HG02970 (cell line): ENCODE measurements around the gene C11orf42.
"Not testable (repeated sequence)": the region's sequence is repeated elsewhere in the genome, so short reads cannot be mapped to it uniquely, and the experiment has no call there.

Source experiments
- ATAC-seq: cut with Tn5 transposase; IDR thresholded peaks from one replicate; pipeline ENCODE4 v1.9.1; 2021; ENCODE audit warnings: mild to moderate bottlenecking, moderate library complexity, moderate number of reproducible peaks; ENCODE audit not compliant: unreplicated experiment, low FRiP score

The C11orf42 gene

DNA sequence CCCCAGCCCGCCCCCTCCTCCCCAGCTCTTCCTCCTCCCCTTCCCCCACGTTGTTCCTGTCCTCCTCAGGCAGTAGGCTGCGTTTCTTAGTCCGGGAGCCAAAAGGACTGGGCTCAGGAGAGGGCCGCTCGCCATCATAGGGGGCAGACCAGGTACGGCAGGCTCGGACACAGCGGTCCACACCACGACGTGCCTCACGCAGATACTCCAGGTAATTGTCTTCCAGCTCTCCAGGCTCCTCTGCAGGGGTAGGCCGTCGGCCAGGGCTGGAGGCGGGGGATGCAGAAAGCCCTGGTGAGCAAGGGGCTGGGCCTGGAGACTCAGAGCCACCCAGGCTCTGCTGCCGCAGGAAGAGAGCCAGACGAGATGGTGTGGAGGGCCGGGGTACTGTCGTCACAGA lies 12.4 kb downstream of the C11orf42 start:
- ATAC-seq, result no peak

DNA sequence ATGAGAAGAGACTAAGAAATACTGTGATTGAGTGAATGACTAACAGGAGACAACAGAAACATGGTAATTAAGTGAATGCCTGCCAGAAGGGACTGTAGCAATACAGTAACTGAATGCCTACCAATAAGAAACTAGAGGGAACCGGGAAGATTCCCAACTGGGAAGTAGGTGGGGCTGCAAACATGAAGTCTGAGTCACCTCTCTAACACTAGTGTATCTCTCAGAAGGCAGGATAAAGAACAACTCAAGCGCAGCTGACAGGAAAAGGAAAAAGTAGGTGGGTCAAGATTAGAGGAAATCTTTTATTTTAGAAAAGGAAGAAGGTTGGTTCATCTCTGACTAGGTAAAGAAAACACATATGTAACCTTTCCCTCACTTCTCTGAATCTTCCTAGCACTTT lies 14.0 kb downstream of the C11orf42 start:
- no peak for ATAC-seq

GRCh38 chr11:6223854-6224253 lies 18.5 kb downstream of the C11orf42 start:
- no peak for ATAC-seq

GRCh38 chr11:6224421-6224820 lies 19.1 kb downstream of the C11orf42 start:
- no peak for ATAC-seq

GRCh38 chr11:6225024-6225423 lies 19.7 kb downstream of the C11orf42 start:
- no peak for ATAC-seq

GRCh38 chr11:6225896-6226295 lies 20.5 kb downstream of the C11orf42 start:
- ATAC-seq, result no peak

GRCh38 chr11:6228520-6228919 lies 23.2 kb downstream of the C11orf42 start:
- no peak for ATAC-seq

DNA sequence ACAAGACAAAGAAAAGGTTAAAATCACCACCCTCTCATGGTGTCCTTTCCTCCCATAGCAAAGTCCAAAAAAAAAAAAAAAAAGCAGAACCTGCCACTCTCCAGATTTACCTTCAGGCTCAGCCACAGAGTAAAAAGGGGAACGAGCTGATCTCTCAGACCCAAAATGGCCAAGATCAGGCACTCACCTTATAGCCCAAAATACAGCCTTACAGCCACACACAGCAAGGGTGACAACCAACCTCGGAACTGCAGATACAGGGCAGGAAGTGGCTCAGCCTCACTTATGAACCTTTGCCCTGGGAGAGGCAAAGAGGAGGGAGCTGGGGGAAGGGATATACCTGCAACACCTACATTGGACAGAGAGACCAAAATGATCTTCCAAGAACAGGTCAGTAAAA lies 24.6 kb downstream of the C11orf42 start:
- no peak for ATAC-seq

GRCh38 chr11:6232899-6233298 lies 27.5 kb downstream of the C11orf42 start:
- ATAC-seq, result no peak

DNA sequence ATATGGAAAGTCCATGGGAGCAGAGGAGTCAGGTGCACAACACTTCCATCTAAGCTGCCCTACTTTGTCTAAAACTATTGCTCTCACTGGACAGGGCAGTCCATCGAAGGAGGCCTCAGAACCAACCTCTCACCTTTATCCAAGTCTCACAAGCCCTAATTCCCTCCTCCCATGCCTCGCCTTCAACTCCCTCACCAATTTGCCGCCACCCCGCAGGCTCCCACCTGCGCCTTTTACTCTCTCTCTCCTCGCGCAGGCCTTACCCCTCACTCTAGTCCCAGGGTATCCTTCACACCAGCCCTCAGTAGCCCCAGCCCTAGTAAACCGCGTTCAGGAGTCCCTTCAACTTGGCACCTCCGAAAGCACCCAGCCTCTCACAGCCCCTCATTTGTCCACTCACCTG lies 28.6 kb downstream of the C11orf42 start:
- ATAC-seq, result no peak

GRCh38 chr11:6234387-6235107 lies 29.2 kb downstream of the C11orf42 start, which contains the start of gene FHIP1B:
Gene FHIP1B, minus strand, starts transcription at chr11:6234636. Its CDS starts 10,120 bp downstream, at chr11:6224516.
- peak; percentile 98 for ATAC-seq

DNA sequence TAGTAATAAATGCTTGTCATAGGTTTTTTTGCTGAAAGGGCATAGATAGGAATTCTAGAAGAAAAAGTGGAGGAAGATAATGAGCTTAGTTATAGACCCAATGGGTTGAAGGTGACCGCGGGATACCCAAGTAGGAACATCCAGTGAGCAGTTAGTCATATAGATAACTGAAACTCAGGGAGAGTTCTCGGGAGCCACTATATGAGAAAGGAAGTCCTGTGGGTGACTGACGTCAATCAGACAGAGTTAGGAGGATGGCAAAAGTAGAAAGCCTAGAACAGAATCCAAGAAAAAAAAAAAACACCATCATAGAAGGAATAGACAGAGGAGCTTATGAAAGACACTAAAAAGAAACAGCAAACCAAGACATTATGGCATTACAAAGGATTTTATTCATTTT lies 31.9 kb downstream of the C11orf42 start:
- ATAC-seq, result no peak

- no peak for ATAC-seq
Observed at GRCh38 chr11:6237761-6238302, 32.5 kb downstream of the C11orf42 start.

DNA sequence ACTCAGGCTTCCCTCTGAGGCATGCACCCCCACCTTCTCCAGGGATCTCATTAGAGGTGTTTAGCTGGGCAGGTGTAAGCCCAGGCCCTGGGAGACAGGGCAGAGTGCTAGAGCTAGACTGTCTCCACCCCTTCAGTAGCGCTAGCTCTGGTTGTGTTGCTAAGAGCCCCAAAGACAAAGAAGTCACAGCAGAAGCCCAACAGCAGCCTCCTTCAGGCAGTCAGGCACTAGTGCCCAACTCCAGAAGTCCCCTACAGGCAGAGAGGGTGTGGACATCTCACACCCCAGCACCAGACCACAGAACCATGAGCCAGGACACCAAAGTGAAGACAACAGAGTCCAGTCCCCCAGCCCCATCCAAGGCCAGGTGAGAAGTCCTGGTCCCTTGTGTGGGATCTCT lies 33.5 kb downstream of the C11orf42 start, which contains the start of gene CNGA4:
Gene CNGA4, plus strand, starts transcription at position 188 of the 400 bp plus-strand sequence. Its CDS starts 118 bp downstream, at position 306.
- ATAC-seq, result no peak

DNA sequence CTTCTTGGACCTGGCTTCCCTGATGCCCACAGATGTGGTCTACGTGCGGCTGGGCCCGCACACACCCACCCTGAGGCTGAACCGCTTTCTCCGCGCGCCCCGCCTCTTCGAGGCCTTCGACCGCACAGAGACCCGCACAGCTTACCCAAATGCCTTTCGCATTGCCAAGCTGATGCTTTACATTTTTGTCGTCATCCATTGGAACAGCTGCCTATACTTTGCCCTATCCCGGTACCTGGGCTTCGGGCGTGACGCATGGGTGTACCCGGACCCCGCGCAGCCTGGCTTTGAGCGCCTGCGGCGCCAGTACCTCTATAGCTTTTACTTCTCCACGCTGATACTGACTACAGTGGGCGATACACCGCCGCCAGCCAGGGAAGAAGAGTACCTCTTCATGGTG lies 34.8 kb downstream of the C11orf42 start:
- no peak for ATAC-seq

GRCh38 chr11:6240781-6241180 lies 35.4 kb downstream of the C11orf42 start:
- ATAC-seq, result no peak

DNA sequence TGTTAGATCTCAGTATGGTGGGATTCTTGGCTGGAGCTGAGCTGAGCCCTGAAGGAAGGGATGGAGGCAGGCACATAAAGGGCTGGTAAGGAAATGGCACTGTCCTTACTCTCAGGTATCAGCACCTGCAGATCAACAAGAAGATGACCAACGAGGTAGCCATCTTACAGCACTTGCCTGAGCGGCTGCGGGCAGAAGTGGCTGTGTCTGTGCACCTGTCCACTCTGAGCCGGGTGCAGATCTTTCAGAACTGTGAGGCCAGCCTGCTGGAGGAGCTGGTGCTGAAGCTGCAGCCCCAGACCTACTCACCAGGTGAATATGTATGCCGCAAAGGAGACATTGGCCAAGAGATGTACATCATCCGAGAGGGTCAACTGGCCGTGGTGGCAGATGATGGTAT lies 36.0 kb downstream of the C11orf42 start:
- no peak for ATAC-seq

GRCh38 chr11:6245536-6245935 lies 40.2 kb downstream of the C11orf42 start:
- ATAC-seq, result no peak

DNA sequence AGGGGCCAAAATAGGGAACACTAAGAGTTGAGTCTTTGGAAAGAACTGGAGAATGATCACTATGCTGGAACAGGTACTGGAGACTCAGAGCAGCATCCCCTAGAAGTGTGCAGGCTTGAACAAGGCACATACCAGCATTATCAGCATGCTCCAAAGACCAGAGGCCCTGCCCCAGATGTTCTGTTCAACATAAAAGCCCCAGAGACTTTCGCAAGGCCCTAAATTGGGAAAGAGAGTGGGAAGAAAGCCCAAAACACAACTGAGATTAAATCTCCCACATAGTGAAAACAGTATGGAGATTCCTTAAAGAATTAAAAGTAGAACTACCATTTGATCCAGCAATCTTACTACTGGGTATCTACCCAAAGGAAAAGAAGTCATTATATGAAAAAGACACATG lies 42.9 kb downstream of the C11orf42 start:
- ATAC-seq, result no peak

DNA sequence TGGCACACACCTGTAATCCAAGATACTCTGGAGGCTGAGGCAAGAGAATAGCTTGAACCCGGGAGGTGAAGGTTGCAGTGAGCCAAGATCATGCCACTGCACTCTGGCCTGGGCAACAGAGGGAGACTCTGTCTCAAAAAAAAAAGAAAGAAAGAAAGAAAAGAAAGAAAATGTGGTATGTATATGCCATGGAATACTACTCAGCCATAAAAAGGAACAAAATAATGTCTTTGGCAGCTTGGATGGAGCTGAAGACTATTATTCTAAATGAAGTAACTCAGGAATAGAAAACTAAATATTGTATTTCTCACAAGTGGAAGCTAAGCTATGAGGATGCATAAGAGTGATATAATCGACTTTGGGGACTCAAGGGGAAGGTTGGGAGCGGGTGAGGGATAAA lies 43.5 kb downstream of the C11orf42 start:
- not testable (repeated sequence) for ATAC-seq

DNA sequence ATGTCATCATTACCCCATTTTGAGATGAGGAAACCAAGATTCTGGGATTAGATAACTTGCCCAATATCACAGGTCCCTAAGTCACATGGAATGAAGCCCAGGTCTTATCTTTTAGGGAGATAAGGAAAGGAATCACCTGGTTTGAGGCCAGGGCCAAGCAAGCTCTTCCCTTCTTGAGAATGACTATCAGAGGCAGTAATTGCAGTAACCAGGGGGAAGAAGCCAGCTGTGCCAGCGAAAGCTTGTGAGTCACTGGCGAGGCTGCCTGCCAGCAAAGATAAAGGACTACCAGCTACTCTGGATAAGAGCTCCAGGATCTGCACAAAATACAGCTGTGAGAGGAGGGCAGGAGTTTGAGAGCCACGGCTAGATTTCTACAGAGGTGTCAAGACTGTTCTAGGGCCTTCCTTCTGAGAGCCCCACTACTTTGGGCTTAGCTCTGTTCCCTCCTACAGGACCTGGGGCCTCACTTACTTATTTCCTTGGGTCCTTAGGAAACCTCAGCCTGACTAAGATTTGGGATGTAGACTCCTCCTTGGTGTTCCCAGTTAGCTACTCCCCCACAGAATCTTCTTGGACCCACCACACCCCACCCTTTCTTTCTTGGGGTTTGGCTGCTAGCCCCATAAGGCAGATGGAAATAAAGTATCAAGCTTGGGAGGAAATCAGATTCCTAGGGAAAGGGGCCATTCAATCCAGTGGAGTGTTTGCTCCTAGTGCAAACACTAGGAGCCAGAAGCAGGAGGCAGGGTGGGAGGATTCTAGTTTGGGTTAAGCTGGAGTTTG lies 44.6 kb downstream of the C11orf42 start:
- ATAC-seq, result no peak
